H9 (cell line): ENCODE results near the gene FLNA. TPM values are rescaled to one million over a fixed set of nuclear protein-coding genes. Genes with fewer than 3 reads are reported as not detected.

ENCODE experiments used
- DNase-seq: peaks from one replicate; pipeline ENCODE4 v3.0.0-alpha.2; 2017
- H2AFZ ChIP-seq: one replicate; pipeline ENCODE4 v1.6.1; 2013; ENCODE audit warnings: mild to moderate bottlenecking, low read length, control low read depth, moderate library complexity
- H2AK5ac ChIP-seq: 2 replicates; pipeline ENCODE4 v1.6.1; 2013; ENCODE audit warnings: low read length, control low read depth, mixed read lengths; ENCODE audit not compliant: insufficient read length
- H2BK120ac ChIP-seq: one replicate; pipeline ENCODE4 v1.6.1; 2013; ENCODE audit warnings: low read depth, mild to moderate bottlenecking, low read length, control low read depth, inconsistent platforms; ENCODE audit not compliant: poor library complexity, severe bottlenecking
- H2BK12ac ChIP-seq: 2 replicates; pipeline ENCODE4 v1.6.1; 2013; ENCODE audit warnings: low read length, control low read depth, mixed read lengths, low read depth; ENCODE audit not compliant: insufficient read length
- H2BK15ac ChIP-seq: 2 replicates; pipeline ENCODE4 v1.6.1; 2013; ENCODE audit warnings: low read depth, low read length, control low read depth
- H2BK20ac ChIP-seq: one replicate; pipeline ENCODE4 v1.6.1; 2013; ENCODE audit warnings: low read depth, mild to moderate bottlenecking, low read length, control low read depth, inconsistent platforms; ENCODE audit not compliant: poor library complexity, severe bottlenecking
- H2BK5ac ChIP-seq: 2 replicates; pipeline ENCODE4 v1.6.1; 2013; ENCODE audit warnings: low read length, control low read depth, mixed read lengths; ENCODE audit not compliant: insufficient read length
- H3K14ac ChIP-seq: 2 replicates; pipeline ENCODE4 v1.6.1; 2013; ENCODE audit warnings: low read length, control low read depth; ENCODE audit not compliant: insufficient read depth
- H3K18ac ChIP-seq: 2 replicates; pipeline ENCODE4 v1.6.1; 2013; ENCODE audit warnings: low read depth, mild to moderate bottlenecking, mixed read lengths, low read length, control low read depth; ENCODE audit not compliant: insufficient read length
- H3K23ac ChIP-seq: 2 replicates; pipeline ENCODE4 v1.6.1; 2013; ENCODE audit warnings: low read length, control low read depth, mixed read lengths, low read depth; ENCODE audit not compliant: insufficient read length
- H3K23me2 ChIP-seq: 2 replicates; pipeline ENCODE4 v1.6.1; 2013; ENCODE audit warnings: low read depth, mild to moderate bottlenecking, mixed read lengths, low read length, control low read depth; ENCODE audit not compliant: insufficient read length, poor library complexity, severe bottlenecking
- H3K27ac ChIP-seq: 2 replicates; pipeline ENCODE4 v1.5.1; 2013; ENCODE audit warnings: low read length, control low read depth, mixed read lengths, low read depth; ENCODE audit not compliant: insufficient read length
- H3K27me3 ChIP-seq: 2 replicates; pipeline ENCODE4 v1.6.1; 2013; ENCODE audit warnings: low read length, control low read depth, inconsistent platforms; ENCODE audit not compliant: insufficient read depth
- H3K4ac ChIP-seq: 2 replicates; pipeline ENCODE4 v1.6.1; 2013; ENCODE audit warnings: low read depth, mild to moderate bottlenecking, control low read depth, inconsistent platforms, low read length, moderate library complexity
- H3K4me1 ChIP-seq: 2 replicates; pipeline ENCODE4 v1.6.1; 2013; ENCODE audit warnings: low read length, control low read depth, inconsistent platforms; ENCODE audit not compliant: insufficient read depth
- H3K4me2 ChIP-seq: 2 replicates; pipeline ENCODE4 v1.6.1; 2013; ENCODE audit warnings: low read length, control low read depth, mixed read lengths; ENCODE audit not compliant: insufficient read length, insufficient read depth
- H3K56ac ChIP-seq: 2 replicates; pipeline ENCODE4 v1.6.1; 2013; ENCODE audit warnings: low read depth, mild to moderate bottlenecking, mixed read lengths, low read length, control low read depth; ENCODE audit not compliant: insufficient read length
- H3K79me1 ChIP-seq: 2 replicates; pipeline ENCODE4 v1.6.1; 2013; ENCODE audit warnings: low read depth, mild to moderate bottlenecking, moderate library complexity, low read length, control low read depth, inconsistent platforms; ENCODE audit not compliant: insufficient read depth, poor library complexity, severe bottlenecking
- H3K79me2 ChIP-seq: 2 replicates; pipeline ENCODE4 v1.6.1; 2013; ENCODE audit warnings: low read length, control low read depth, inconsistent platforms; ENCODE audit not compliant: insufficient read depth
- H3K9ac ChIP-seq: 2 replicates; pipeline ENCODE4 v1.6.1; 2013; ENCODE audit warnings: low read length, control low read depth, mixed read lengths; ENCODE audit not compliant: insufficient read length; ENCODE audit errors: extremely low read depth
- H3K9me3 ChIP-seq: one replicate; pipeline ENCODE4 v1.6.1; 2013; ENCODE audit warnings: low read depth, low read length, inconsistent platforms; ENCODE audit not compliant: control insufficient read depth
- H3T11ph ChIP-seq: one replicate; pipeline ENCODE4 v1.6.1; 2013; ENCODE audit warnings: mild to moderate bottlenecking, low read length, control low read depth, inconsistent platforms
- H4K20me1 ChIP-seq: one replicate; pipeline ENCODE4 v1.6.1; 2013; ENCODE audit not compliant: control insufficient read depth, insufficient read length, insufficient read depth
- H4K5ac ChIP-seq: 2 replicates; pipeline ENCODE4 v1.6.1; 2013; ENCODE audit warnings: low read depth, mild to moderate bottlenecking, mixed read lengths, low read length, control low read depth; ENCODE audit not compliant: insufficient read length
- H4K8ac ChIP-seq: replicated peaks from 2 replicates; pipeline ENCODE4 v1.6.1; 2013; ENCODE audit warnings: low read length, control low read depth, mixed read lengths, low read depth; ENCODE audit not compliant: insufficient read length
- H4K91ac ChIP-seq: 2 replicates; pipeline ENCODE4 v1.6.1; 2013; ENCODE audit warnings: low read depth, mild to moderate bottlenecking, moderate library complexity, mixed read lengths, low read length, control low read depth; ENCODE audit not compliant: insufficient read length
- H3K27ac Mint-ChIP-seq, 3 experiments: 2 replicates in 2 of 3; 3 replicates in 1 of 3; pipeline ENCODE4 v1.8.0; 2020 to 2021; ENCODE audit warnings: mixed read lengths in 3 of 3, mild to moderate bottlenecking in 1 of 3, moderate library complexity in 1 of 3
- H3K27me3 Mint-ChIP-seq: 2 replicates; pipeline ENCODE4 v1.8.0; 2021; ENCODE audit warnings: low read depth, mild to moderate bottlenecking, moderate library complexity, mixed read lengths
- H3K36me3 Mint-ChIP-seq, 3 experiments: 2 replicates in 2 of 3; 3 replicates in 1 of 3; pipeline ENCODE4 v1.8.0; 2020 to 2021; ENCODE audit warnings: low read depth in 3 of 3, mixed read lengths in 3 of 3; ENCODE audit not compliant: insufficient read depth in 1 of 3
- H3K4me1 Mint-ChIP-seq, 2 experiments: 2 replicates each; pipeline ENCODE4 v1.8.0; 2020; ENCODE audit warnings: mixed read lengths in 2 of 2
- H3K4me3 Mint-ChIP-seq, 2 experiments: 2 replicates in 1 of 2; 3 replicates in 1 of 2; pipeline ENCODE4 v1.8.0; 2020 to 2021; ENCODE audit warnings: mild to moderate bottlenecking in 2 of 2, mixed read lengths in 2 of 2, moderate library complexity in 1 of 2
- H3K9me3 Mint-ChIP-seq, 2 experiments: 2 replicates in 1 of 2; 3 replicates in 1 of 2; pipeline ENCODE4 v1.8.0; 2020; ENCODE audit warnings: mild to moderate bottlenecking in 2 of 2, mixed read lengths in 2 of 2, moderate library complexity in 1 of 2
- CTCF ChIP-seq: fragments of 200-600 bp; sonication (generic); conservative IDR thresholded peaks from 3 replicates; pipeline ENCODE4 v1.8.0; 2021; ENCODE audit warnings: antibody characterized with exemption, mild to moderate bottlenecking
- WGBS: extraction: QIAGEN DNeasy Blood & Tissue Kit; methylation state at CpG from one replicate; pipeline ENCODE4 v1.1.7; 2013; ENCODE audit warnings: missing lambda C conversion rate, low lambda C conversion rate, mixed read lengths; ENCODE audit not compliant: insufficient read length; ENCODE audit errors: extremely low coverage; 5-methylcytosine and 5-hydroxymethylcytosine counted together
- total RNA-seq: library from RNA; stranded (reverse); gene quantifications from 2 replicates; pipeline ENCODE4 v1.2.1, GENCODE V29; 2021

FLNA gene
- total RNA-seq, 1 experiment from 2014 or later = 957 TPM

- no peaks in the 10 kb centered on the region; the same call in 1 of the 2 replicates for H3K79me2 ChIP-seq
- WGBS = no CpG with 5 or more reads among the region's 6 CpGs
- no peaks in the 10 kb centered on the region for H3K27me3 ChIP-seq
- Mint-ChIP-seq H3K4me3 (peak overlapping the region; percentile 42 to 48; a peak in 3 of 5 replicates), H3K36me3 (peaks cover 15 to 29% (median 22%) of the 10 kb centered on the region in 3 experiments), H3K4me1 (peaks cover 17 to 42% of the 10 kb centered on the region in 2 experiments), H3K27ac (peak overlapping the region in 1 of 3 experiments; percentile 88; a peak in 2 of 7 replicates), H3K27me3 (peaks cover 2% of the 10 kb centered on the region; the same call in 1 of the 2 replicates), H3K9me3 (peaks cover 46 to 53% of the 10 kb centered on the region in 2 experiments)
- no peak overlapping the region for H2BK20ac ChIP-seq
- no peaks in the 10 kb centered on the region for H4K20me1 ChIP-seq
- H3K18ac ChIP-seq = no peak overlapping the region
- no peak overlapping the region for H2BK12ac ChIP-seq
- no peak overlapping the region for H3K4ac ChIP-seq
- H2BK120ac ChIP-seq = no peak overlapping the region
- peaks cover 14% of the 10 kb centered on the region for H3K9me3 ChIP-seq
- H3K23ac ChIP-seq = no peak overlapping the region
- H3K79me1 ChIP-seq = no peaks in the 10 kb centered on the region
- H3K4me1 ChIP-seq = no peaks in the 10 kb centered on the region; the same call in 1 of the 2 replicates
- DNase-seq = no peak
- no peak overlapping the region for H3K14ac ChIP-seq
- H3K23me2 ChIP-seq = peaks cover 9% of the 10 kb centered on the region
- H4K8ac ChIP-seq = no peak overlapping the region
- no peak overlapping the region for H3T11ph ChIP-seq
- H3K27ac ChIP-seq = peak overlapping the region; percentile 83
- no peak overlapping the region for H2BK5ac ChIP-seq
- H3K4me2 ChIP-seq = peak overlapping the region; percentile 37
- TF ChIP-seq CTCF = no peak
- H3K56ac ChIP-seq = no peak overlapping the region
- no peak overlapping the region for H4K5ac ChIP-seq
- H3K9ac ChIP-seq = peak overlapping the region; percentile 26
- no peak overlapping the region for H2BK15ac ChIP-seq
- no peak overlapping the region for H2AK5ac ChIP-seq
- no peak overlapping the region for H4K91ac ChIP-seq
- no peak overlapping the region for H2AFZ ChIP-seq
Observed at GRCh38 chrX:154381271-154381670, 6.8 kb upstream of the FLNA start.
